ENCODE data around the gene SPATA3.

SPATA3 gene

GRCh38 chr2:230975927-230976326 is 20.0 kb upstream of the SPATA3 start:
- H3K4me3 ChIP-seq (ENCODE audit: low read depth, low read length): no peak overlapping the region
- TF ChIP-seq CTCF (tag by site-specific recombination; IDR thresholded peaks at IDR 0.05): no peak
- TF ChIP-seq ZSCAN30 (tag by site-specific recombination; IDR thresholded peaks at IDR 0.05): no peak
- TF ChIP-seq ZNF518A (tag by site-specific recombination; conservative IDR thresholded peaks at IDR 0.05; ENCODE audit: low read depth): no peak
- TF ChIP-seq ZNF223 (tag by site-specific recombination; IDR thresholded peaks at IDR 0.05): no peak
- TF ChIP-seq ZNF626 (tag by site-specific recombination; IDR thresholded peaks at IDR 0.05): no peak
- TF ChIP-seq ZNF624 (tag by site-specific recombination; IDR thresholded peaks at IDR 0.05): no peak
- TF ChIP-seq ZSCAN18 (tag by site-specific recombination; IDR thresholded peaks at IDR 0.05): no peak
- TF ChIP-seq ZFP69B (tag by site-specific recombination; IDR thresholded peaks at IDR 0.05): no peak
- no peaks in the 10 kb centered on the region for H3K4me1 ChIP-seq (ENCODE audit: control insufficient read depth, insufficient read depth, low read length)
- CTCF ChIA-PET: interaction anchor here (1.4 kb wide), 1 partner anchor 8 kb away, joined by 4 read pairs; no protein-coding TSS in a partner anchor
- H3K27ac ChIP-seq (ENCODE audit: extremely low read depth, low read depth, low read length): no peak overlapping the region
- H3K9me3 ChIP-seq (ENCODE audit: control insufficient read depth, insufficient read depth, low read depth, low read length): no peaks in the 10 kb centered on the region
- POLR2A ChIA-PET: no interaction called here
- no peaks in the 10 kb centered on the region for H3K36me3 ChIP-seq (ENCODE audit: control insufficient read depth in 2 of 2, insufficient read depth in 1 of 2, low read length in 2 of 2)

- Histone ChIP-seq H3K4me3 (ENCODE audit: low read depth, low read length) (no peak overlapping the region), H3K27ac (ENCODE audit: extremely low read depth, low read depth, low read length) (no peak overlapping the region), H3K9me3 (ENCODE audit: control insufficient read depth, insufficient read depth, low read depth, low read length) (no peaks in the 10 kb centered on the region), H3K36me3 (ENCODE audit: control insufficient read depth in 2 of 2, insufficient read depth in 1 of 2, low read length in 2 of 2) (no peaks in the 10 kb centered on the region), H3K4me1 (ENCODE audit: control insufficient read depth, insufficient read depth, low read length) (no peaks in the 10 kb centered on the region)
- POLR2A ChIA-PET: no interaction called here
- CTCF ChIA-PET: interaction anchor here (1.4 kb wide), 1 partner anchor 8 kb away, joined by 4 read pairs; no protein-coding TSS in a partner anchor
- TF ChIP-seq BCL11B (tag by site-specific recombination; IDR thresholded peaks at IDR 0.05; ENCODE audit: low read depth) (no peak), ZNF426 (tag by site-specific recombination; IDR thresholded peaks at IDR 0.05) (no peak), ZNF843 (tag by site-specific recombination; IDR thresholded peaks at IDR 0.05) (no peak), ZNF2 (tag by site-specific recombination; IDR thresholded peaks at IDR 0.05) (no peak), KLF17 (tag by site-specific recombination; IDR thresholded peaks at IDR 0.05) (no peak), ZNF645 (tag by site-specific recombination; IDR thresholded peaks at IDR 0.05) (no peak), ZNF558 (tag by site-specific recombination; IDR thresholded peaks at IDR 0.05) (no peak), ZBTB17 (tag by site-specific recombination; IDR thresholded peaks at IDR 0.05) (no peak), ZNF626 (tag by site-specific recombination; IDR thresholded peaks at IDR 0.05) (no peak), REPIN1 (tag by site-specific recombination; IDR thresholded peaks at IDR 0.05; ENCODE audit: low read depth) (no peak), ZNF785 (tag by site-specific recombination; IDR thresholded peaks at IDR 0.05) (no peak), ZNF350 (tag by site-specific recombination; IDR thresholded peaks at IDR 0.05) (no peak), FEZF1 (tag by site-specific recombination; IDR thresholded peaks at IDR 0.05) (no peak), ZNF521 (tag by site-specific recombination; IDR thresholded peaks at IDR 0.05) (no peak), YY1 (tag by site-specific recombination; IDR thresholded peaks at IDR 0.05) (no peak), ZNF280C (tag by site-specific recombination; IDR thresholded peaks at IDR 0.05) (no peak)
These were observed 19.2 kb upstream of the SPATA3 start for GRCh38 chr2:230976671-230977171.

Measured in HEK293 (cell line).